ENCODE data around the gene SPTY2D1. TPM values are rescaled to one million over a fixed set of nuclear protein-coding genes. Genes with fewer than 3 reads are reported as not detected.

The SPTY2D1 gene
- total RNA-seq, 2 experiments from 2014 or later = 15.6 to 15.8 TPM

- Histone ChIP-seq H2AFZ (ENCODE audit: low read length) (no peak overlapping the region), H3K4me2 (ENCODE audit: low read length) (no peak overlapping the region), H3K36me3 (ENCODE audit: insufficient read depth, low read length) (no peaks in the 10 kb centered on the region), H4K20me1 (ENCODE audit: insufficient read depth, low read length) (no peaks in the 10 kb centered on the region), H3K9me3 (ENCODE audit: low read length) (no peaks in the 10 kb centered on the region), H3K27ac (ENCODE audit: low read depth, low read length, poor library complexity, severe bottlenecking) (no peak overlapping the region), H3K4me1 (ENCODE audit: insufficient read depth, low read length, poor library complexity, severe bottlenecking) (no peaks in the 10 kb centered on the region), H3K9me2 (ENCODE audit: insufficient read depth, low read length) (no peaks in the 10 kb centered on the region), H3K4me3 (ENCODE audit: low read depth, low read length, poor library complexity, severe bottlenecking) (no peak overlapping the region), H3K79me2 (ENCODE audit: insufficient read depth, low read depth, low read length) (no peaks in the 10 kb centered on the region)
- no TSS peak for BruUV-seq (replicated peaks)
- TF ChIP-seq EZH2phosphoT487 (IDR thresholded peaks at IDR 0.05; ENCODE audit: borderline replicate concordance, low read depth, low read length) (no peak), CTCF (conservative IDR thresholded peaks at IDR 0.05; ENCODE audit: low read length) (no peak)
- CTCF ChIA-PET (ENCODE audit: unreplicated experiment) = no interaction called here
- DNase-seq (ENCODE audit: low spot score) = no peak
- intact Hi-C loops (cut with micrococcal nuclease; ENCODE audit: unreplicated experiment) = no loop called here
- POLR2A ChIA-PET = interaction anchor here (0.6 to 1.0 kb wide), 2 partner anchors 27 to 410 kb away, joined by 4 read pairs; no protein-coding TSS in a partner anchor
Measured at GRCh38 chr11:18575361-18575760, 58.8 kb downstream of the SPTY2D1 start.

- no peak for DNase-seq (ENCODE audit: low spot score)
- H2AFZ ChIP-seq (ENCODE audit: low read length) = no peak overlapping the region
- no peaks in the 10 kb centered on the region for H3K36me3 ChIP-seq (ENCODE audit: insufficient read depth, low read length)
- no peaks in the 10 kb centered on the region for H3K9me3 ChIP-seq (ENCODE audit: low read length)
- no TSS peak for BruUV-seq (replicated peaks)
- H3K4me3 ChIP-seq (ENCODE audit: low read depth, low read length, poor library complexity, severe bottlenecking) = no peak overlapping the region
- intact Hi-C loops (cut with micrococcal nuclease; ENCODE audit: unreplicated experiment) = no loop called here
- H3K4me1 ChIP-seq (ENCODE audit: insufficient read depth, low read length, poor library complexity, severe bottlenecking) = no peaks in the 10 kb centered on the region
- ChIA-PET CTCF (ENCODE audit: unreplicated experiment) (no interaction called here), POLR2A (interaction anchor here (0.6 to 1.0 kb wide), 2 partner anchors 9 to 13 kb away, joined by 3 read pairs; no protein-coding TSS in a partner anchor)
- no peaks in the 10 kb centered on the region for H4K20me1 ChIP-seq (ENCODE audit: insufficient read depth, low read length)
- H3K79me2 ChIP-seq (ENCODE audit: insufficient read depth, low read depth, low read length) = no peaks in the 10 kb centered on the region
- H3K4me2 ChIP-seq (ENCODE audit: low read length) = no peak overlapping the region
- no peaks in the 10 kb centered on the region for H3K9me2 ChIP-seq (ENCODE audit: insufficient read depth, low read length)
- TF ChIP-seq EZH2phosphoT487 (IDR thresholded peaks at IDR 0.05; ENCODE audit: borderline replicate concordance, low read depth, low read length) = no peak
- no peak for TF ChIP-seq CTCF (conservative IDR thresholded peaks at IDR 0.05; ENCODE audit: low read length)
- no peak overlapping the region for H3K27ac ChIP-seq (ENCODE audit: low read depth, low read length, poor library complexity, severe bottlenecking)
Measured at GRCh38 chr11:18567081-18567480, 67.1 kb downstream of the SPTY2D1 start.

DNA sequence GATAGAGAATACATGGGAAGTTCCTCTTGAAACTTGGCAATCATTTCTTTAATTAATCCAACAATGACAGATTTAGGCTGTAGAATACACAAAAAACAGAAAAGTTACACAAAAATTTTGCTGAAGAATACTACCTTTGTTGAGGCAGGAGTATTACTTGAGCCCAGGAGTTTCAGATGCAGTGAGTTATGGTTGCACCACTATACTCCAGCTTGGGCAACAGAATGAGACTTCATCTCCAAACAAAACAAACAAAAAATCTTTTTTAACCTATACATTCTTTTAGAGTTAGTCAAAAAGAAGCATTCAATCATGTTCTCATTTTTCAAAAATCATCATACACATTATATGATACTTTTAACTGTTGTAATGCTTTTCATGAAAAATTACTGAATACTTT lies 67.7 kb downstream of the SPTY2D1 start:
- no peak for TF ChIP-seq CTCF (conservative IDR thresholded peaks at IDR 0.05; ENCODE audit: low read length)
- no peak for TF ChIP-seq EZH2phosphoT487 (IDR thresholded peaks at IDR 0.05; ENCODE audit: borderline replicate concordance, low read depth, low read length)
- no peaks in the 10 kb centered on the region for H4K20me1 ChIP-seq (ENCODE audit: insufficient read depth, low read length)
- no peak for DNase-seq (ENCODE audit: low spot score)
- no peaks in the 10 kb centered on the region for H3K9me3 ChIP-seq (ENCODE audit: low read length)
- H3K79me2 ChIP-seq (ENCODE audit: insufficient read depth, low read depth, low read length) = no peaks in the 10 kb centered on the region
- CTCF ChIA-PET (ENCODE audit: unreplicated experiment) = no interaction called here
- H3K9me2 ChIP-seq (ENCODE audit: insufficient read depth, low read length) = no peaks in the 10 kb centered on the region
- no peak overlapping the region for H3K27ac ChIP-seq (ENCODE audit: low read depth, low read length, poor library complexity, severe bottlenecking)
- no peak overlapping the region for H3K4me3 ChIP-seq (ENCODE audit: low read depth, low read length, poor library complexity, severe bottlenecking)
- H3K4me1 ChIP-seq (ENCODE audit: insufficient read depth, low read length, poor library complexity, severe bottlenecking) = no peaks in the 10 kb centered on the region
- H3K36me3 ChIP-seq (ENCODE audit: insufficient read depth, low read length) = no peaks in the 10 kb centered on the region
- POLR2A ChIA-PET = interaction anchor here (0.6 kb wide), 1 partner anchor 127 kb away, joined by 3 read pairs; no protein-coding TSS in a partner anchor
- no TSS peak for BruUV-seq (replicated peaks)
- H2AFZ ChIP-seq (ENCODE audit: low read length) = no peak overlapping the region
- H3K4me2 ChIP-seq (ENCODE audit: low read length) = no peak overlapping the region
- intact Hi-C loops (cut with micrococcal nuclease; ENCODE audit: unreplicated experiment) = no loop called here
